Fibroblast of lung (primary cell): Measurements from ENCODE around the gene L3MBTL2.

ENCODE experiments used
- EZH2 ChIP-seq: IDR thresholded peaks from 2 replicates; pipeline ENCODE4 v1.5.1; 2012; ENCODE audit warnings: low read length, control low read depth, mild to moderate bottlenecking; ENCODE audit errors: missing control alignments
- TF ChIP-seq, protein P1 (sequence below), 2 donors: IDR thresholded peaks in 1 of 2; conservative IDR thresholded peaks in 1 of 2; 1 replicate in 1 of 2; 2 replicates in 1 of 2; pipeline ENCODE4 v1.5.1; 2011 to 2012; ENCODE audit warnings: low read length in 2 of 2, control low read depth in 1 of 2, inconsistent platforms in 1 of 2, low read depth in 1 of 2, mild to moderate bottlenecking in 1 of 2

- TF ChIP-seq, protein P1, sequence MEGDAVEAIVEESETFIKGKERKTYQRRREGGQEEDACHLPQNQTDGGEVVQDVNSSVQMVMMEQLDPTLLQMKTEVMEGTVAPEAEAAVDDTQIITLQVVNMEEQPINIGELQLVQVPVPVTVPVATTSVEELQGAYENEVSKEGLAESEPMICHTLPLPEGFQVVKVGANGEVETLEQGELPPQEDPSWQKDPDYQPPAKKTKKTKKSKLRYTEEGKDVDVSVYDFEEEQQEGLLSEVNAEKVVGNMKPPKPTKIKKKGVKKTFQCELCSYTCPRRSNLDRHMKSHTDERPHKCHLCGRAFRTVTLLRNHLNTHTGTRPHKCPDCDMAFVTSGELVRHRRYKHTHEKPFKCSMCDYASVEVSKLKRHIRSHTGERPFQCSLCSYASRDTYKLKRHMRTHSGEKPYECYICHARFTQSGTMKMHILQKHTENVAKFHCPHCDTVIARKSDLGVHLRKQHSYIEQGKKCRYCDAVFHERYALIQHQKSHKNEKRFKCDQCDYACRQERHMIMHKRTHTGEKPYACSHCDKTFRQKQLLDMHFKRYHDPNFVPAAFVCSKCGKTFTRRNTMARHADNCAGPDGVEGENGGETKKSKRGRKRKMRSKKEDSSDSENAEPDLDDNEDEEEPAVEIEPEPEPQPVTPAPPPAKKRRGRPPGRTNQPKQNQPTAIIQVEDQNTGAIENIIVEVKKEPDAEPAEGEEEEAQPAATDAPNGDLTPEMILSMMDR (conservative IDR thresholded peaks at IDR 0.05 in 1 of 2, IDR thresholded peaks at IDR 0.05 in 1 of 2; ENCODE audit: low read depth in 1 of 2, low read length in 2 of 2), result peak; percentile 8 to 30
- TF ChIP-seq EZH2, result no peak
These were observed 32.8 kb downstream of the L3MBTL2 start for GRCh38 chr22:41237707-41238569.
